Chondrocyte (in vitro differentiated cells): Measurements from ENCODE around the gene OR10A2. TPM values are rescaled to one million over a fixed set of nuclear protein-coding genes. Genes with fewer than 3 reads are reported as not detected.
A peak's percentile ranks its signal among the peaks of the same experiment; 100 is the strongest.
"Not testable (repeated sequence)": the region's sequence is repeated elsewhere in the genome, so short reads cannot be mapped to it uniquely, and the experiment has no call there.

Source experiments
- DNase-seq: peaks from one replicate; pipeline ENCODE4 v3.0.0; 2021; ENCODE audit warnings: mixed read lengths, low spot score
- H3K27ac Mint-ChIP-seq: one replicate; pipeline ENCODE4 v1.8.0; 2021; ENCODE audit warnings: mild to moderate bottlenecking, moderate library complexity, mixed read lengths; ENCODE audit not compliant: unreplicated experiment
- H3K27me3 Mint-ChIP-seq: 2 replicates; pipeline ENCODE4 v1.8.0; 2021; ENCODE audit warnings: low read depth, mixed read lengths
- H3K36me3 Mint-ChIP-seq: 2 replicates; pipeline ENCODE4 v1.8.0; 2021; ENCODE audit warnings: low read depth, mixed read lengths
- H3K4me1 Mint-ChIP-seq: 2 replicates; pipeline ENCODE4 v1.8.0; 2021; ENCODE audit warnings: low read depth, mild to moderate bottlenecking, mixed read lengths
- H3K4me3 Mint-ChIP-seq: one replicate; pipeline ENCODE4 v1.8.0; 2021; ENCODE audit warnings: mild to moderate bottlenecking, moderate library complexity, mixed read lengths; ENCODE audit not compliant: unreplicated experiment
- H3K9me3 Mint-ChIP-seq: 2 replicates; pipeline ENCODE4 v1.8.0; 2021; ENCODE audit warnings: low read depth, mixed read lengths
- CTCF ChIP-seq: fragments of 200-600 bp; sonication (generic); IDR thresholded peaks from 2 replicates; pipeline ENCODE4 v1.5.0; 2021; ENCODE audit warnings: antibody characterized with exemption, mild to moderate bottlenecking, moderate library complexity
- total RNA-seq: library from RNA; stranded (reverse); gene quantifications from 3 replicates; pipeline ENCODE4 v1.2.1, GENCODE V29; 2021

Gene OR10A2
- total RNA-seq, 1 donor from 2014 or later = not detected

GRCh38 chr11:6892400-6892799 lies 29.5 kb downstream of the OR10A2 start, which contains the start of gene OR2D2:
TSS of gene OR2D2 (minus strand) at chr11:6892500. CDS start at chr11:6892500, 0 bp downstream.
- Mint-ChIP-seq H3K36me3 (no peaks in the 10 kb centered on the region), H3K27ac (no peak within 1 kb of the TSS), H3K4me1 (no peaks in the 10 kb centered on the region), H3K4me3 (no peak within 1 kb of the TSS), H3K27me3 (no peaks in the 10 kb centered on the region), H3K9me3 (no peaks in the 10 kb centered on the region)
- no peak for TF ChIP-seq CTCF
- DNase-seq = no peak

- Mint-ChIP-seq H3K9me3 (no peaks in the 10 kb centered on the region), H3K4me1 (no peaks in the 10 kb centered on the region), H3K36me3 (no peaks in the 10 kb centered on the region), H3K27me3 (no peaks in the 10 kb centered on the region), H3K4me3 (no peak overlapping the region), H3K27ac (no peak overlapping the region)
- TF ChIP-seq CTCF = no peak
- no peak for DNase-seq
Measured at GRCh38 chr11:6894097-6894496, 31.2 kb downstream of the OR10A2 start.

DNA sequence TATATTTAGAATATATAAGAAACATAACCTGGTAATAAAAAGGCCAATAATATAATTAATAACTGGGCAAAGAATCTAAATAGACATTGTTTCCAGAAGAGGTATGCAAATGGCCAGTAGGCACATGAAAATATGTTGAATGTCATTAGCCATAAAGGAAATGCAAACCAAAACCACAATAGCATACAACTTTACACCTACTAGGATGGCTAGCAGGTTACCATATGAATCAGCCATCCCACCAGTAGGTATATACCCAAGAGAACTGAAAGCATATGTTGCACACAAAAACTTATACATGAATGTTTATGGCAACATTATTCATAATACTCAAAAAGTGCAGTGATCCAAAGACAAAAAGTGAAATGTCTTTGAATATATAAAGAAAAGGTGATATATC lies 32.2 kb downstream of the OR10A2 start:
- Mint-ChIP-seq H3K36me3 (no peaks in the 10 kb centered on the region), H3K4me3 (no peak overlapping the region), H3K4me1 (no peaks in the 10 kb centered on the region)

GRCh38 chr11:6898911-6899310 lies 36.1 kb downstream of the OR10A2 start:
- H3K9me3 Mint-ChIP-seq = no peaks in the 10 kb centered on the region
- H3K27me3 Mint-ChIP-seq = no peaks in the 10 kb centered on the region
- no peak for DNase-seq
- no peak overlapping the region for H3K4me3 Mint-ChIP-seq
- H3K36me3 Mint-ChIP-seq = no peaks in the 10 kb centered on the region
- H3K4me1 Mint-ChIP-seq = no peaks in the 10 kb centered on the region
- H3K27ac Mint-ChIP-seq = no peak overlapping the region
- TF ChIP-seq CTCF = no peak

More for the DNA sequence above, 32.2 kb downstream of the OR10A2 start:
- TF ChIP-seq CTCF = no peak
- Mint-ChIP-seq H3K27me3 (no peaks in the 10 kb centered on the region), H3K27ac (no peak overlapping the region), H3K9me3 (no peaks in the 10 kb centered on the region)
- DNase-seq = no peak

DNA sequence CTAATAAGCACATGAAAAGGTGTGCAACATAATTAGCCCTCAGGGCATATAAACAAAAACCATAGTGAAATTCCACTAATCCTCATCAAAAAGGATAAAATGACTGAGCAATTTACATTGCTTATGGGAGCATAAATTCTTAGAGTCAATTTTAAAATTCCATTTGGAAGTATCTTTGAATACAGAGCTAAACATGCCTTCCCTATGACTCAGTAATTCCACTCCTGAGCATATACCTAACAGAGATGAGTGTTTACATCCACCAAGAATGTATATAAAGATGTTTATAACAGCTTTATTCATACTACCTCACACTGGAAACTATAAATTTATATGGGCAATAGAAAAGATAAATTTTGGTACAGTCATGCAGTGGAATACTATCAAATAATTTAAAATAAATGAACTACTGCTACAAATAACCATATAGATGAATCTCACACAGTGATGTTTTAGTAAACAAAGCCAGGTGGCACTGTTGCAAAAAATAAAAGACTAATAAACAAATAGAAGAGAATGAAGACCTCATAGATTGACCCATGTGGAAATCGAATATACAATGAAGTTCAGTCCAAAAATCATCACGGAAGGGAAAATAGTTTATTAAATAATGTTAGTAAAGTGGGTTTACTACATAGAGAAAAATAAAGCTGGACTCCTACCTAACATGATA lies 37.6 kb downstream of the OR10A2 start:
- Mint-ChIP-seq H3K27me3 (no peaks in the 10 kb centered on the region), H3K4me3 (no peak overlapping the region), H3K9me3 (no peaks in the 10 kb centered on the region), H3K36me3 (no peaks in the 10 kb centered on the region), H3K4me1 (no peaks in the 10 kb centered on the region), H3K27ac (no peak overlapping the region)
- TF ChIP-seq CTCF = peak; percentile 32
- DNase-seq = no peak

GRCh38 chr11:6904804-6905203 lies 41.9 kb downstream of the OR10A2 start:
- not testable (repeated sequence) for H3K4me1 Mint-ChIP-seq, H3K36me3 Mint-ChIP-seq, H3K27ac Mint-ChIP-seq, H3K4me3 Mint-ChIP-seq, H3K9me3 Mint-ChIP-seq, H3K27me3 Mint-ChIP-seq, DNase-seq
